Measurements from ENCODE around the gene LTC4S. TPM values are rescaled to one million over a fixed set of nuclear protein-coding genes. Genes with fewer than 3 reads are reported as not detected.

The LTC4S gene
- total and polyA plus RNA-seq, 9 of the 15 experiments (the other 6 are each of a cell fraction or from before 2014, with no cell fraction given), result 0.17 to 0.77 (median 0.75) TPM; not detected in 6

DNA sequence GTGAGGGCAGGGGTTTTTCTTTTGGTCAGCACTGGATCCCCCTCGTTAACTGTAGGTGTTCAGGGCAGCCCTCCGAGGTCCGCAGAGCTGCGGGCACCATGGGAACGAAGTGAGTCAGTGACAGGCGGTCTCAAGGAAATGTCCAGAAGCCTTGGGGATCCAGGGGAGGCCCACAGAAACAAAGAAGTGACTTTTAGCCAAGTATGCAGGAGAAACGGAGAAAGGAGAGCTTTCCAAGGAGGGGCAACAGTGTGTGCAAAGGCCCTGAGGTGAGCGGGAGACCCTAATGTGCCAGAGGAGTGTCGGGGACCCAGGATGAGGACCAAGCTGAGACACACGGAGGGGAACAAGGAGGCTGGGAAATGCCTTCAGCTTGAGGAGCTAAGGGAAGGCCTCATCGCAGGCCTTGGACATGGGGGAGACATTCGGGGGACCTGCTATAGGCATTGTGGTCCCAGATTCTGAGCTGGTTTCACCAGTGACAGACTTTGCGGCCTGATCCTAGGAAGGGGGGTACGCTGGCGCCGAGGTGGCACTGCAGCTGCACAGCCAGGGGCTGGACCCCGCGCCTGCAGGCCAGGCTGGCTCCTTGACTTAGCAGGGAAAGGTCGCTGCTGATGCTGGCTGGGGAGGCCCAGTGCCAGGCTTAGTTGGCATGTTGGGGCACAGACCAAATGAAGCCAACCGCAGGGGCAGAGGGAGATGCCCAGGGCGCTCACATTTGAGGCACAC, 3.3 kb downstream of the LTC4S start:
- no TSS peak for BruUV-seq (replicated peaks)
- in situ Hi-C loops (cut with MboI) (no loop called here), intact Hi-C loops (cut with micrococcal nuclease) (no loop called here)
- FAIRE-seq (no peak), ATAC-seq (no peak), DNase-seq (ENCODE audit: extremely low read depth in 1 of 4, low spot score in 3 of 4) (no peak)
- Histone ChIP-seq H3K36me3 (ENCODE audit: control insufficient read depth, insufficient read depth, low read length) (peaks cover 52% of the 10 kb centered on the region; the same call in 2 of the 3 replicates), H3K9ac (ENCODE audit: insufficient read depth in 1 of 2, low read depth in 2 of 2, low read length in 2 of 2) (no peak overlapping the region), H4K20me1 (replicated peaks; ENCODE audit: control insufficient read depth, insufficient read depth, low read length) (no peaks in the 10 kb centered on the region), H3K4me2 (ENCODE audit: insufficient read depth, low read length) (no peak overlapping the region), H3K4me3 (no peak overlapping the region), H3K27ac (ENCODE audit: extremely low read depth, low read depth, low read length) (no peak overlapping the region), H3K9me1 (ENCODE audit: control insufficient read depth, insufficient read depth, low read length) (no peaks in the 10 kb centered on the region), H3K9me3 (replicated peaks; ENCODE audit: control insufficient read depth, insufficient read depth, low read depth, low read length) (no peaks in the 10 kb centered on the region), H3K79me2 (ENCODE audit: control insufficient read depth, insufficient read depth, low read length) (no peaks in the 10 kb centered on the region), H3K27me3 (ENCODE audit: control insufficient read depth in 2 of 2, insufficient read depth in 2 of 2, low read length in 2 of 2) (no peaks in the 10 kb centered on the region), H2AFZ (ENCODE audit: low read depth, low read length) (no peak overlapping the region), H3K4me1 (replicated peaks in 1 of 2; ENCODE audit: control insufficient read depth in 2 of 2, insufficient read depth in 2 of 2, low read length in 2 of 2) (peaks cover 0 to 62% of the 10 kb centered on the region in 2 experiments; a peak in 2 of 5 replicates)
- 96% methylated on average over 20 of the region's 21 CpGs for WGBS (ENCODE audit: insufficient coverage, low coverage, missing lambda C conversion rate)
- ChIA-PET POLR2A (interaction anchor here (0.7 to 1.8 kb wide), 3 partner anchors 10 to 20 kb away, joined by 3 to 9 read pairs (median 3); no protein-coding TSS in a partner anchor), CTCF (ENCODE audit: low intra/inter-chr PET ratio) (no interaction called here)
- no peak for TF ChIP-seq ZNF586 (CRISPR knock-in tag; conservative IDR thresholded peaks at IDR 0.05)
- TF ChIP-seq MGA (IDR thresholded peaks at IDR 0.05), result no peak
- TF ChIP-seq ZBED1 (IDR thresholded peaks at IDR 0.05), result no peak
- no peak for TF ChIP-seq HMG20B (CRISPR knock-in tag; IDR thresholded peaks at IDR 0.05)

Data from K562 (cell line).